Activated CD4-positive, alpha-beta T cell treated with anti-CD3 and anti-CD28 coated beads for 36 hours (primary cell): ENCODE results near the gene ZNF217. TPM values are rescaled to one million over a fixed set of nuclear protein-coding genes. Genes with fewer than 3 reads are reported as not detected.

Source experiments
- ATAC-seq: fragments of 200-7000 bp; cut with Tn5 transposase; one replicate; pipeline ENCODE4 v1.10.0; 2021; ENCODE audit warnings: mild to moderate bottlenecking, moderate library complexity
- CTCF ChIA-PET: fragments of 350-600 bp; sonication (Branson Sonifier 250); formaldehyde crosslinking; loops from one replicate; lab custom pipeline; 2021; ENCODE audit warnings: antibody characterized with exemption; lab: Charles Lee
- POLR2A ChIA-PET: fragments of 350-600 bp; sonication (Branson Sonifier 250); formaldehyde crosslinking; loops from one replicate; lab custom pipeline; 2021; ENCODE audit warnings: antibody characterized with exemption, inconsistent platforms; lab: Charles Lee
- DNase-seq: peaks from one replicate; pipeline ENCODE4 v3.0.0-alpha.2; 2020
- H3K27ac Mint-ChIP-seq: one replicate; pipeline ENCODE4 v1.8.0; 2021; ENCODE audit warnings: mixed read lengths
- H3K27me3 Mint-ChIP-seq: one replicate; pipeline ENCODE4 v1.8.0; 2021; ENCODE audit warnings: mixed read lengths
- H3K36me3 Mint-ChIP-seq: one replicate; pipeline ENCODE4 v1.8.0; 2021; ENCODE audit warnings: low read depth, mixed read lengths
- H3K4me1 Mint-ChIP-seq: one replicate; pipeline ENCODE4 v1.8.0; 2021; ENCODE audit warnings: mixed read lengths
- H3K4me3 Mint-ChIP-seq: one replicate; pipeline ENCODE4 v1.8.0; 2021; ENCODE audit warnings: mild to moderate bottlenecking, moderate library complexity, mixed read lengths
- H3K9me3 Mint-ChIP-seq: one replicate; pipeline ENCODE4 v1.8.0; 2021; ENCODE audit warnings: low read depth, mixed read lengths
- intact Hi-C, 2 experiments: fragments of 100-400 bp; cut with DNase I in 1 of 2; cut with micrococcal nuclease in 1 of 2; formaldehyde crosslinking; loops; one replicate each; pipeline versions ENCODE4 v1.14.2 to v1.15.1; 2022 to 2024; cut with DNase I, micrococcal nuclease
- total RNA-seq, 2 experiments: library from RNA; stranded (reverse); gene quantifications; one replicate each; pipeline ENCODE4 v1.2.3, GENCODE V29; 2021

ZNF217 gene
- total RNA-seq, 2 experiments from 2014 or later: 41.5 to 45.6 TPM

DNA sequence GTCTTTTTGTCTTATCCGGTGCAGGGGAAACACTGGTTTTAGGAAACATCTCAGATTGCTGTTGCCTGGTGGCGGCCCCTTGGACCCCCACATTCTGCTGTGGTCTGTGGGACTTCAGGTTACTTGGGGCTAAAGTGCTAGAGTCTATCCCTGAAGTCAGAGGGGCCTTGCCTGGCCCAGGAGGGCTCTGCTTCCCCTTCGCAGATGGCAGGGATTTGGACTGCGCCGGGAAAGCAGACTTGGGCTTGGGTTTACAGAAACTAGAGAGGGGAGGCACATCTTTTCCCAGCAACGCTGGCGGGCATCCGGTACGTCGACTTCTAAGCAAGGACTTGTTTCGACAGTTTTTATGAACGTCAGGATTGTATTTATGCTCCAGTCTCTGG lies 17.5 kb downstream of the ZNF217 start:
- intact Hi-C loops: loop anchor here (5.0 to 10.0 kb wide), 4 partner anchors 81 to 629 kb away; partner anchors contain the start of gene PFDN4 (in 1 of the 2)
- no peak for DNase-seq
- ChIA-PET CTCF (interaction anchor here (0.6 to 1.7 kb wide), 6 partner anchors 9 to 1264 kb away, joined by 3 to 6 read pairs (median 3); no protein-coding TSS in a partner anchor), POLR2A (interaction anchor here (0.7 kb wide), 1 partner anchor 592 kb away, joined by 3 read pairs; no protein-coding TSS in a partner anchor)
- Mint-ChIP-seq H3K27me3 (no peaks in the 10 kb centered on the region), H3K36me3 (peaks cover 83% of the 10 kb centered on the region), H3K4me1 (peaks cover 84% of the 10 kb centered on the region), H3K27ac (peak overlapping the region; percentile 34), H3K4me3 (no peak overlapping the region), H3K9me3 (no peaks in the 10 kb centered on the region)
- ATAC-seq: no peak

DNA sequence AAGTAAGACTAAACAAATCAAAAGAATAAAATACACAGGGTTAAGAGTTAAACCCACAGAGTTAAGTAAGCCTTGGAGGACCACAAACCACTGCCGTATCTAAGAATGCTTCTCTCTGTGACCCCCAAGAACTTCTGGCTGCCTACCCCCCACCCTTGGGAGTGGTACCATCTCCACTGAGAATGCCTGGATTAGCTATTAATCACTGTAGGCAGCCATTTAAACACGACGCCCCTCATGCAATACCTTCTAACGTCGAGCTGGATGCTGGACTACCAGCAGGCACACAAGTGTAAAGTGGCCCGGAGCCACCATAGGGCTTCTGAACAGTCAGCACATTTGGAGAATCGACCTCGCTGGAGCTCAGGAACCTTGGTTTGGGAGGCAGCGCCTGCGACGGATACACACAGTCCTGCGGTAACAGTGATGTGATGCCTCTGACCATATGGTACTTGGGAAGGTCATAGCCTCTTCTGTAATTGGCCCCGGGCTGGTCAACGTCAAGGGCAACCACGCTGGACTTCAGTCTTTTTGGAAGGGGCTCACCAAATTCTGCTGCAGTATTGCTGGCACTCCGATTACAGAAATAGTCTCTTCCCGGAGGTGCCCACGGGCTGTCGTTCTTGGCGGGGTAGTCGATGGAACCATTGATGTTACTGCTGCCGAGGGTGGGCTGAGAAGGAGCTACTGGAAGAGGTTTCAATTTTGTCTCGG lies 18.0 kb downstream of the ZNF217 start:
- ChIA-PET CTCF (interaction anchor here (0.6 to 1.7 kb wide), 5 partner anchors 8 to 1263 kb away, joined by 3 to 6 read pairs (median 3); no protein-coding TSS in a partner anchor), POLR2A (interaction anchor here (0.7 kb wide), 1 partner anchor 591 kb away, joined by 3 read pairs; no protein-coding TSS in a partner anchor)
- intact Hi-C loops: loop anchor here (5.0 to 10.0 kb wide), 4 partner anchors 82 to 629 kb away; partner anchors contain the start of gene PFDN4 (in 1 of the 2)
- H3K4me1 Mint-ChIP-seq: peaks cover 84% of the 10 kb centered on the region
- peak overlapping the region; percentile 34 for H3K27ac Mint-ChIP-seq
- DNase-seq (no peak), ATAC-seq (no peak)
- peaks cover 83% of the 10 kb centered on the region for H3K36me3 Mint-ChIP-seq
- no peak overlapping the region for H3K4me3 Mint-ChIP-seq
- no peaks in the 10 kb centered on the region for H3K9me3 Mint-ChIP-seq
- H3K27me3 Mint-ChIP-seq: no peaks in the 10 kb centered on the region

DNA sequence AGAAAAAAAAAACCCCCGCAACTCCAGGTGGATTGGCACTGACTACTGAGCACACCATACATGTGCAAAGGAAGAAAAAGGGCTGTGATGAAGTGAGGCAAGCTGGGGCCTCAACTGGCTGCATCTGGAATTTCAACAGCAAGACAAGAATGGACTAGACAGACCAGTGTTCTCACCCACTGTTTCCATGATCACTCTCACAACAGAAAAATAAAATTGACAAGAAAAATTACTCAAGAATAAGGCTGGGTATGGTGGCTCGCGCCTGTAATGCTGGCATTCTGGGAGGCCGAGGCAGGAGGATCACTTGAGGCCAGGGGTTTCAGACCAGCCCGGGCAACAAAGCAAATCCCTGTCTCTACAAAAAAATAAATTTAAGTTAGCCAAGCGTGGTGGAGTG lies 18.8 kb downstream of the ZNF217 start:
- DNase-seq (no peak), ATAC-seq (no peak)
- H3K36me3 Mint-ChIP-seq: peaks cover 80% of the 10 kb centered on the region
- intact Hi-C loops: loop anchor here (5.0 to 10.0 kb wide), 4 partner anchors 82 to 630 kb away; partner anchors contain the start of gene PFDN4 (in 1 of the 2)
- ChIA-PET POLR2A (no interaction called here), CTCF (interaction anchor here (1.5 to 1.7 kb wide), 2 partner anchors 333 to 1262 kb away, joined by 4 to 6 read pairs; no protein-coding TSS in a partner anchor)
- no peak overlapping the region for H3K27ac Mint-ChIP-seq
- H3K4me3 Mint-ChIP-seq: no peak overlapping the region
- H3K27me3 Mint-ChIP-seq: no peaks in the 10 kb centered on the region
- peaks cover 81% of the 10 kb centered on the region for H3K4me1 Mint-ChIP-seq
- H3K9me3 Mint-ChIP-seq: no peaks in the 10 kb centered on the region

DNA sequence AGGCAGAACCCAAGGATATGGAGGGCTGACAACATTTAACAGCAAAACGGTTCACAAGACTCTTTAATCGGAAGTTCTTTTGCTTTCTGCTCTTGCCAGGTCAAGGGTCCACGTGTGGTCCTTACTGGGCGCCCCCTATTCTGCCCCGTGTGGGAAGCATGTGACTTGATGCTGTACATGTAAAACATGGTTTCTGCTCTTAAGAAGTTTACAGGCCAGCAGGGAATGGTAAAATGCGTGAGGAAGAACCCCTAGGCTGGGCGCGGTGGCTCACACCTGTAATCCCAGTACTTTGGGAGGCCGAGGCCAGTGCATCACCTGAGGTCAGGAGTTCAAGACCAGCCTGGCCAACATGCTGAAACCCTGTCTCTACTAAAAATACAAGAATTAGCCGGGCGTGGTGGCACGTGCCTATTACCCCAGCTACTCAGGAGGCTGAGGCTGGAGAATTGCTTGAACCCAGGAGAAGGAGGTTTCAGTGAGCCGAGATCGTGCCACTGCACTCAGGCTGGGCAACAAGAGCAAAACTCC lies 19.3 kb downstream of the ZNF217 start:
- H3K4me3 Mint-ChIP-seq: no peak overlapping the region

DNA sequence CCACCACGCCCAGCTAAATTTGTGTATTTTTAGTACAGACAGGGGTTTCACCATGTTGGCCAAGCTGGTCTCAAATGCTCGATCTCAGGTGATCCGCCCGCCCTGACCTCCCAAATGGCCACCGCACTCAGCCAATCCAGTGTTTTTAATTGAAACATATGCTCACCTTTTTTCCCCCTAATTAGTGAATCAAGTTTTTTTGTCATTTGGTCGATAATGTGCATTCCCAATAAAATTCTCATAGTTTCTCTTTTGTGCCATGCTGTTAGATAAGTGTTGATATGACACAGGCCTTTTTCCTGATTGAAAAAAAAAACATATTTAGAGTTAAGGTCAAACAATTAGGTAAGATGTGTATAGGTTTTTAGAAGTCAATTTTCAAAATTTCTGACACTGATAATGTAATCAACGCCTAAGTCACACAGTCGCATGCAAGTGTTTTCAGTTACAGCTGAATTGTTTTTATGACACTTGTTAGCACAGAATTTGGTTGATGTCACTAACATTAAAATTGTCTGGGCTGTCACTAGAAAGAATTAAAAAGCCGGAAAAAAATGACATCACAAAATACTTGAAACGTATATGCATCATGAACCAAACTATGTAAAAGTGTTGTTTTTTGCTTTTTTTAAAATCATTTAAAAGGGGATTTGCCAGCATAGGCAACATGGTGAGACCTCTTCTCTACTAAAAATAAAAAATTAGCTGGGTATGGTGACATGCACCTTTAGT lies 21.9 kb downstream of the ZNF217 start:
- Mint-ChIP-seq H3K36me3 (peaks cover 75% of the 10 kb centered on the region), H3K9me3 (no peaks in the 10 kb centered on the region), H3K4me1 (peaks cover 60% of the 10 kb centered on the region), H3K27me3 (no peaks in the 10 kb centered on the region), H3K27ac (no peak overlapping the region), H3K4me3 (no peak overlapping the region)
- CTCF ChIA-PET: interaction anchor here (1.2 kb wide), 1 partner anchor 87 kb away, joined by 3 read pairs; no protein-coding TSS in a partner anchor
- no peak for ATAC-seq
- intact Hi-C loops: loop anchor here (10.0 kb wide), 2 partner anchors 493 to 633 kb away; partner anchors contain the start of gene PFDN4 (in 1 of the 2)
- no peak for DNase-seq
- POLR2A ChIA-PET: interaction anchor here (0.7 kb wide), 1 partner anchor 344 kb away, joined by 11 read pairs; no protein-coding TSS in a partner anchor

More for the DNA sequence above, 19.3 kb downstream of the ZNF217 start:
- DNase-seq: no peak
- H3K36me3 Mint-ChIP-seq: peaks cover 83% of the 10 kb centered on the region
- ATAC-seq: no peak
- POLR2A ChIA-PET: no interaction called here
- H3K9me3 Mint-ChIP-seq: no peaks in the 10 kb centered on the region
- intact Hi-C loops: loop anchor here (10.0 kb wide), 2 partner anchors 490 to 630 kb away; partner anchors contain the start of gene PFDN4 (in 1 of the 2)
- H3K27me3 Mint-ChIP-seq: no peaks in the 10 kb centered on the region
- no peak overlapping the region for H3K27ac Mint-ChIP-seq
- H3K4me1 Mint-ChIP-seq: peaks cover 79% of the 10 kb centered on the region
- CTCF ChIA-PET: no interaction called here

DNA sequence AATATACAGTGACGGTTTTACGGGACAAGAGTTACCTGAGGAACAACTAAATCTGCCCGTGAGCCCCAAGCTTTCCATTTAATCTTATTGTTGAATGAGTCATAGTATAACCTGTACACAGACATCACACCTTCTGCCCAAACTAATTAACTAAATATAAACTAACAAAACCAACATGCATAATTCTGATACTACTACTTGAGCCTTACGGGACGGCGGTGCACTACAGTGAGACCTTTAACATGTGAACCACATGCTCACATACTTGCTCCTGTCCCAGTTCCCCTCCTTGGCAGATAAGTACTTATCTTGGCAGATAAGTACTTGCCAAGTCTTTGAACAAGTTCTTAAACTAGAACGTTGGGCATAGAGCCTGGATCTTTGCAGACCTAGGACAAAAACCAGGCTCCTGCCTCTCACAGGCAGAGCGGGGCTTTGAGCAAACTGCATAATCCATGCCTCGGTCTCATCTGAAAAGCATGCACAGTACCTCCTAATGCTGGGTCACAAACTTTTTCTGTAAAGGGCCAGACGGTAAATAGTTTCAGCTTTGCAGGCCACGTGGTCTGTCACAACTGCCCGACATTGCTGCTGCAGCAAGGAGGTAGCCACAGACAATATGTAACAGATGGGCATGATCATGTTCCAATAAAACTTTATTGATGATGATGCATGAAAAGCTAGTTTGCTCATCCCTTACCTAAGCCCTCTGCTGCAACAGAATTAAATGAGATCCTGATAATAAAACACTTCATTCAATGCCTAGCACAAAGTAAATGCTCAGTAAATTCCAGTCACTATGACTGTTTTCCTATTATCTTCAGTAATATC lies 23.0 kb downstream of the ZNF217 start:
- ChIA-PET POLR2A (interaction anchor here (0.6 kb wide), 1 partner anchor 309 kb away, joined by 3 read pairs; no protein-coding TSS in a partner anchor), CTCF (interaction anchor here (1.2 kb wide), 2 partner anchors 329 to 370 kb away, joined by 3 read pairs; no protein-coding TSS in a partner anchor)
- Mint-ChIP-seq H3K9me3 (no peaks in the 10 kb centered on the region), H3K27me3 (no peaks in the 10 kb centered on the region), H3K4me3 (no peak overlapping the region), H3K27ac (peak overlapping the region; percentile 20), H3K4me1 (peaks cover 51% of the 10 kb centered on the region), H3K36me3 (peaks cover 70% of the 10 kb centered on the region)
- no peak for DNase-seq
- ATAC-seq: no peak
- intact Hi-C loops: loop anchor here (10.0 kb wide), 2 partner anchors 494 to 634 kb away; partner anchors contain the start of gene PFDN4 (in 1 of the 2)

DNA sequence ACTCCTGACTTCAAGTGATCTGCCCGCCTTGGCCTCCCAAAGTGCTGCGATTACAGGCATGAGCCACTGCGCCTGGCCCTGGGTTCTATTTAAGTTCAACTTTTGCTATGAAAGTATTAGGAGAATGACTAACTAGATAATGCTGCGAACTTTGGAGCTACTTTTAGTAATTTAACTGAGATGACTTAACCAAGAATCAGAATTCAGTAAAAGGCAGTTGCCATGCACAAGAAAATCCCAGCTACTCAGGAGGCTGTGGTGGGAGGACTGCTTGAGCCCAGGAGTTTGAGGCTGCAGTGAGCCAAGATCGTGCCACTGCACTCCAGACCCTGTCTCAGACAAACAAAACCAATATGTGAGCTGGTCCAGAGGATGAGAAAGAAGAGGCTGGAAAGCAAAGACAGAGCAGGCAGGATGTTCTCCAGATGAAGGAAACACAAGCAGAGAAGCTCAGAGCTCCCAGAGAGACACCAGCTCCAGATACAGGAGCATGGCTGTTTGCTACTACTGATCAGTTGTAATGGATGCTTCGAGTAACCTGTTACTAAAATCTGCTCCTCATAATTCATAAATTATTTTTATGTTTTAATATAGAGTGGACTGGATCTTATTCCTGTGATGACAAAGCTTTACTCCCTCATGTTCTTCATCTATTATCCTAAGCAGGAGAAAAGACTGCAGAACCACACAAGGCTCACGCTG lies 23.9 kb downstream of the ZNF217 start:
- ChIA-PET CTCF (interaction anchor here (0.7 to 1.2 kb wide), 4 partner anchors 188 to 370 kb away, joined by 3 to 5 read pairs (median 3); no protein-coding TSS in a partner anchor), POLR2A (interaction anchor here (0.6 kb wide), 1 partner anchor 310 kb away, joined by 3 read pairs; no protein-coding TSS in a partner anchor)
- H3K9me3 Mint-ChIP-seq: no peaks in the 10 kb centered on the region
- ATAC-seq (no peak), DNase-seq (no peak)
- H3K4me1 Mint-ChIP-seq: peaks cover 42% of the 10 kb centered on the region
- intact Hi-C loops: loop anchor here (10.0 kb wide), 2 partner anchors 495 to 635 kb away; partner anchors contain the start of gene PFDN4 (in 1 of the 2)
- peaks cover 67% of the 10 kb centered on the region for H3K36me3 Mint-ChIP-seq
- peak overlapping the region; percentile 69 for H3K27ac Mint-ChIP-seq
- H3K27me3 Mint-ChIP-seq: no peaks in the 10 kb centered on the region
- H3K4me3 Mint-ChIP-seq: no peak overlapping the region

DNA sequence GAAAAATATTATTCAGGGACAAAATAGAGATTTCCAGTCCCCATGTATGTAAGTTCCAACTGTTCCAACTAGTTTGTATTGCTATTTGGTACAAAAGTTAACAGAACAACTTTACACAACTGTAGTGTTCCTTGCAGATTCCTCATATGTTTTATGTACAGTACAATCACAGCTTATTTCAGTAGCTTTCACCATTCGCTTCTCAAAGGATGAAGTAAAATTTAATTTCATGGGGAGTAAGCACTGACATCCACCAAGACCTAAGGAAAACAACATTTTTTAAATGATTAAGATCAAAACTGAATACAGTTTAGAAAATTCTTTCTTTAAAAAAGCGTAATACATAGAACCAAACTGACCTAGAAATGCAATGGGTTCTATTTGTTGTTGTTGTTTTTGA lies 24.6 kb downstream of the ZNF217 start:
- H3K4me1 Mint-ChIP-seq: peaks cover 36% of the 10 kb centered on the region
- peaks cover 63% of the 10 kb centered on the region for H3K36me3 Mint-ChIP-seq
- intact Hi-C loops: no loop called here
- no peaks in the 10 kb centered on the region for H3K27me3 Mint-ChIP-seq
- H3K4me3 Mint-ChIP-seq: no peak overlapping the region
- no peaks in the 10 kb centered on the region for H3K9me3 Mint-ChIP-seq
- POLR2A ChIA-PET: no interaction called here
- ATAC-seq (no peak), DNase-seq (no peak)
- H3K27ac Mint-ChIP-seq: no peak overlapping the region
- CTCF ChIA-PET: interaction anchor here (1.0 to 1.5 kb wide), 2 partner anchors 22 to 347 kb away, joined by 4 to 5 read pairs; no protein-coding TSS in a partner anchor

DNA sequence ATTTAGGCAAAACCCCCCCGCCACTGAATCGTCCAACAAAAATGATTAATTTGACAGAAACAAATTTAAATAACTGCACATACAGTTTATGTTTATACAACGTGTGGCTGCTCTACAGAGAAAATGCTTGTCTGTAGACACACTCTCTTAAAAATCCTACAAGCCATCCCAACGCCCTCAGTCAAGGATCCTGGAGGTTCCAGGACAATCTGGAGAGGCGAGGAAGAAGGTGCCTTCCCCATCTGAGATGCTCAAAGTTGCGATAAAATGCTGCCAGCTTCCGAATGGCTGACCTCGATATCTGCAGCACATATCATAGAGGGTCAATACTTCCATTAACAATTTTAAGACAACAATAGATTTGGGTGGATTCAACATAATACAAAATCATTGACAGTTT lies 25.3 kb downstream of the ZNF217 start:
- intact Hi-C loops: no loop called here
- H3K4me1 Mint-ChIP-seq: peaks cover 31% of the 10 kb centered on the region
- no peaks in the 10 kb centered on the region for H3K9me3 Mint-ChIP-seq
- H3K27ac Mint-ChIP-seq: no peak overlapping the region
- DNase-seq (no peak), ATAC-seq (no peak)
- CTCF ChIA-PET: interaction anchor here (1.2 to 1.5 kb wide), 2 partner anchors 7 to 21 kb away, joined by 3 to 4 read pairs; no protein-coding TSS in a partner anchor
- H3K4me3 Mint-ChIP-seq: no peak overlapping the region
- peaks cover 60% of the 10 kb centered on the region for H3K36me3 Mint-ChIP-seq
- no peaks in the 10 kb centered on the region for H3K27me3 Mint-ChIP-seq
- POLR2A ChIA-PET: no interaction called here
